Caco-2 (cell line): ENCODE results near the gene TAF12. TPM values are rescaled to one million over a fixed set of nuclear protein-coding genes. Genes with fewer than 3 reads are reported as not detected.

ENCODE experiments used
- BruUV-seq: library from RNA; stranded (reverse); fragments of 400-500 nt; replicated peaks from 2 replicates; lab custom pipeline; 2021; lab: Mats Ljungman, UMichigan
- CTCF ChIA-PET: fragments of 300-600 bp; sonication (Branson Sonifier 250); formaldehyde crosslinking; loops from one replicate; lab custom pipeline; 2022; ENCODE audit warnings: antibody characterized with exemption; lab: Charles Lee
- POLR2A ChIA-PET: fragments of 300-600 bp; sonication (Branson Sonifier 250); formaldehyde crosslinking; loops from one replicate; lab custom pipeline; 2022; ENCODE audit warnings: antibody characterized with exemption; lab: Charles Lee
- DNase-seq, 2 experiments: peaks; one replicate each; pipeline versions ENCODE4 v3.0.0 to v3.0.0-alpha.2; 2020 to 2022
- H3K27me3 ChIP-seq: replicated peaks from 2 replicates; pipeline ENCODE4 v1.6.0; 2011; ENCODE audit warnings: low read length; ENCODE audit not compliant: control insufficient read depth, insufficient read depth
- H3K36me3 ChIP-seq: 2 replicates; pipeline ENCODE4 v1.5.1; 2011; ENCODE audit warnings: low read length; ENCODE audit not compliant: control insufficient read depth, insufficient read depth
- H3K4me1 ChIP-seq: fragments of 250-450 bp; sonication (Bioruptor Pico); 2 replicates; pipeline ENCODE4 v1.5.1; 2020; ENCODE audit warnings: mild to moderate bottlenecking
- H3K4me3 ChIP-seq: 2 replicates; pipeline ENCODE4 v1.5.1; 2011; ENCODE audit warnings: low read depth, mild to moderate bottlenecking, control low read depth, low read length
- H3K9me3 ChIP-seq: fragments of 250-450 bp; sonication (Bioruptor Pico); 2 replicates; pipeline ENCODE4 v1.5.1; 2020; ENCODE audit warnings: mild to moderate bottlenecking, moderate library complexity
- H3K27ac Mint-ChIP-seq: one replicate; pipeline ENCODE4 v1.8.0; 2022; ENCODE audit warnings: mixed read lengths; ENCODE audit not compliant: unreplicated experiment
- H3K27me3 Mint-ChIP-seq: one replicate; pipeline ENCODE4 v1.8.0; 2022; ENCODE audit warnings: mixed read lengths; ENCODE audit not compliant: insufficient read depth, unreplicated experiment
- H3K36me3 Mint-ChIP-seq: one replicate; pipeline ENCODE4 v1.8.0; 2022; ENCODE audit warnings: mild to moderate bottlenecking, mixed read lengths; ENCODE audit not compliant: insufficient read depth, unreplicated experiment
- H3K4me1 Mint-ChIP-seq: one replicate; pipeline ENCODE4 v1.8.0; 2022; ENCODE audit warnings: low read depth, mixed read lengths; ENCODE audit not compliant: unreplicated experiment
- H3K4me3 Mint-ChIP-seq: one replicate; pipeline ENCODE4 v1.8.0; 2022; ENCODE audit warnings: mild to moderate bottlenecking, moderate library complexity, mixed read lengths; ENCODE audit not compliant: unreplicated experiment
- H3K9me3 Mint-ChIP-seq: one replicate; pipeline ENCODE4 v1.8.0; 2022; ENCODE audit warnings: mixed read lengths; ENCODE audit not compliant: unreplicated experiment
- intact Hi-C: fragments of 100-400 bp; cut with micrococcal nuclease; formaldehyde crosslinking; loops from one replicate; pipeline ENCODE4 v1.10.0; 2022; ENCODE audit not compliant: unreplicated experiment
- total RNA-seq: library from RNA; stranded (reverse); gene quantifications from 2 replicates; pipeline ENCODE4 v1.2.3, GENCODE V29; 2022
- TF ChIP-seq, protein P1 (sequence below), 2 experiments: fragments of 200-600 bp in 1 of 2; IDR thresholded peaks; 1 replicate in 1 of 2; 2 replicates in 1 of 2; pipeline versions ENCODE4 v1.5.1 to v1.8.0; 2011 to 2022; ENCODE audit warnings: antibody characterized with exemption in 1 of 2, control low read depth in 1 of 2, inconsistent platforms in 1 of 2, low read depth in 1 of 2, low read length in 1 of 2, mild to moderate bottlenecking in 1 of 2, moderate library complexity in 1 of 2; ENCODE audit not compliant: insufficient read depth in 1 of 2, severe bottlenecking in 1 of 2, unreplicated experiment in 1 of 2

TAF12 gene
- total RNA-seq, 1 experiment from 2014 or later = 11.3 TPM

DNA sequence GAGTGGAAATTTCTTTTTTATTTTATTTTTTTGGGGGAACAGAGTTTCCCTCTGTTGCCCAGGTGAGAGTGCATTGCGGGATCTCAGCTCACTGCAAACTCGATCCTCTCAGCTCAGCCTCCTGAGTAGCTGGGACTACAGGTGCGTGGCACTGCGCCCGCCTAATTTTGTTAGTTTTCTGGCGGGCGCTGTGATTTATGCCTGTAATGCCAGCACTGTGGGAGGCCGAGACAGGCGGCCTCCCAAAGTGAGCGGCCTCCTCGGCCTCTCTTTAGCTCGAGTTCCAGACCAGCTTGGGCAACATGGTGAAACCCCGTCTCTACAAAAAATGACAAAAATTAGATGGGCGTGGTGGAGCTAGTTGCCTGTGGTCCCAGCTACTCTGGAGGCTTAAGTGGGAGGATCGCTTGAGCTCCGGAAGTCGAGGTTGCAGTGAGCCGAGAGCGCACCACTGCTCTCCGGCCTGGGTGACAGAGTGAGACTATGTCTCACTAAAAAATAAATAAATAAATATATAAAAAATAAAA, 28.4 kb upstream of the TAF12 start:
- no peak for DNase-seq
- Histone ChIP-seq H3K4me1 (peaks cover 9% of the 10 kb centered on the region), H3K27me3 (no peaks in the 10 kb centered on the region), H3K36me3 (no peaks in the 10 kb centered on the region), H3K9me3 (no peaks in the 10 kb centered on the region), H3K4me3 (no peak overlapping the region)
- ChIA-PET CTCF (no interaction called here), POLR2A (interaction anchor here (0.6 to 0.7 kb wide), 3 partner anchors 28 to 511 kb away, joined by 3 to 5 read pairs (median 5); partner anchors contain the start of gene YTHDF2)
- Mint-ChIP-seq H3K27ac (no peak overlapping the region), H3K4me1 (peaks cover 8% of the 10 kb centered on the region), H3K36me3 (peaks cover 8% of the 10 kb centered on the region), H3K9me3 (no peaks in the 10 kb centered on the region), H3K27me3 (no peaks in the 10 kb centered on the region), H3K4me3 (no peak overlapping the region)
- TF ChIP-seq, protein P1, sequence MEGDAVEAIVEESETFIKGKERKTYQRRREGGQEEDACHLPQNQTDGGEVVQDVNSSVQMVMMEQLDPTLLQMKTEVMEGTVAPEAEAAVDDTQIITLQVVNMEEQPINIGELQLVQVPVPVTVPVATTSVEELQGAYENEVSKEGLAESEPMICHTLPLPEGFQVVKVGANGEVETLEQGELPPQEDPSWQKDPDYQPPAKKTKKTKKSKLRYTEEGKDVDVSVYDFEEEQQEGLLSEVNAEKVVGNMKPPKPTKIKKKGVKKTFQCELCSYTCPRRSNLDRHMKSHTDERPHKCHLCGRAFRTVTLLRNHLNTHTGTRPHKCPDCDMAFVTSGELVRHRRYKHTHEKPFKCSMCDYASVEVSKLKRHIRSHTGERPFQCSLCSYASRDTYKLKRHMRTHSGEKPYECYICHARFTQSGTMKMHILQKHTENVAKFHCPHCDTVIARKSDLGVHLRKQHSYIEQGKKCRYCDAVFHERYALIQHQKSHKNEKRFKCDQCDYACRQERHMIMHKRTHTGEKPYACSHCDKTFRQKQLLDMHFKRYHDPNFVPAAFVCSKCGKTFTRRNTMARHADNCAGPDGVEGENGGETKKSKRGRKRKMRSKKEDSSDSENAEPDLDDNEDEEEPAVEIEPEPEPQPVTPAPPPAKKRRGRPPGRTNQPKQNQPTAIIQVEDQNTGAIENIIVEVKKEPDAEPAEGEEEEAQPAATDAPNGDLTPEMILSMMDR (IDR thresholded peaks at IDR 0.05; ENCODE audit: insufficient read depth in 1 of 2, low read depth in 1 of 2, low read length in 1 of 2, severe bottlenecking in 1 of 2, unreplicated experiment in 1 of 2) = no peak
- intact Hi-C loops = no loop called here
- no TSS peak for BruUV-seq

DNA sequence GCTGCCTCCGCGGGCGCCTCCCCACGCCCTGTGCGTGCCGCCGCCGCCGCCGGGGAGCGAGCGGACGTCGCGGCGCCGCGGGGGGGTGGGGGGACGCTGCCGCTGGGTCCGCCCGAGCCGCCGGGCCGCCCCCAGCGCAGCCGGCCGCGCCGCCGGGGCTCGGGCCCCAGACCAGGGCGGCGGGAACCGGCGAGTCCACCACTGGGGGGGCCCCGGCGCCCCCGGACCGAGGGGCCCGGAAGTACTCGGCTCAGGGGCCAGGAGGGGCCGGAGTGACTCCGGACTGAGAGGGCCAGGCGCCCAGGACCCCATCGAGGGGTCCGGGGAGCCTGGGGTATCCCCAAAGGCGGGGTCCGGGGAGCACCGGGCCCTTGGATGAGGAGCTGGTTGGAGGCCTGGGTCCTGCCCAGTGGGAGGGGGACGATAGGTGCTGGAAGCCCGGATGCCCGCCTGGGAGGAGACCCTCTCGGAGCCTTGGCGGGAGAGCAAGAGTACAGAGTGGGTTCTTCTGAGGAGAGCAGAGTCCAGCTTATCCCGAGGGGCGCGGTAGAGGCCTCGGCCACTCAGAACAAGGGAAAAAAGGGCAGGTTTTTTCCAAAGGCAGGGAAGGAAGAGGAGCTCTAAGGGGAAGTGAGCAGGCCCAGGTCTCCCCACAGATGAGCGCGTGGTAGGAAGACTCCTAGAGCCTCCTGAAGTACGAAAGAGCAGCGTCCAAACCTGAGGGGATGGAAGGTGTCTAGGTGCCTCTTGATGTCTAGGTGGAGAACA, 26.3 kb upstream of the TAF12 start:
- Mint-ChIP-seq H3K9me3 (no peaks in the 10 kb centered on the region), H3K36me3 (peaks cover 8% of the 10 kb centered on the region), H3K27ac (peak overlapping the region; percentile 93), H3K4me3 (peak overlapping the region; percentile 91), H3K4me1 (peaks cover 8% of the 10 kb centered on the region), H3K27me3 (no peaks in the 10 kb centered on the region)
- intact Hi-C loops = loop anchor here (1.0 kb wide), 2 partner anchors 21 to 67 kb away; partner anchors contain the start of genes RNU11 and YTHDF2
- H3K36me3 ChIP-seq = no peaks in the 10 kb centered on the region
- peak; percentile 42 to 49 for DNase-seq
- peak overlapping the region; percentile 46 for H3K4me3 ChIP-seq
- CTCF ChIA-PET = interaction anchor here (2.6 kb wide), 1 partner anchor 67 kb away, joined by 29 read pairs; the partner anchor contains the start of gene YTHDF2
- peaks cover 9% of the 10 kb centered on the region for H3K4me1 ChIP-seq
- no peaks in the 10 kb centered on the region for H3K27me3 ChIP-seq
- BruUV-seq = no TSS peak
- TF ChIP-seq, protein P1 (IDR thresholded peaks at IDR 0.05; ENCODE audit: insufficient read depth in 1 of 2, low read depth in 1 of 2, low read length in 1 of 2, severe bottlenecking in 1 of 2, unreplicated experiment in 1 of 2) = no peak
- no peaks in the 10 kb centered on the region for H3K9me3 ChIP-seq
- POLR2A ChIA-PET = interaction anchor here (1.2 to 2.6 kb wide), 3 partner anchors 21 to 67 kb away, joined by 16 to 32 read pairs (median 26); partner anchors contain the start of genes RNU11, TAF12 and YTHDF2
